HS-27A (cell line): ENCODE results near the gene CRELD1.
"Not testable (repeated sequence)": the region's sequence is repeated elsewhere in the genome, so short reads cannot be mapped to it uniquely, and the experiment has no call there.

ENCODE experiments used
- DNase-seq: peaks from one replicate; pipeline ENCODE4 v3.0.0-alpha.2; 2012; ENCODE audit warnings: low read depth, missing footprints

CRELD1 gene

DNA sequence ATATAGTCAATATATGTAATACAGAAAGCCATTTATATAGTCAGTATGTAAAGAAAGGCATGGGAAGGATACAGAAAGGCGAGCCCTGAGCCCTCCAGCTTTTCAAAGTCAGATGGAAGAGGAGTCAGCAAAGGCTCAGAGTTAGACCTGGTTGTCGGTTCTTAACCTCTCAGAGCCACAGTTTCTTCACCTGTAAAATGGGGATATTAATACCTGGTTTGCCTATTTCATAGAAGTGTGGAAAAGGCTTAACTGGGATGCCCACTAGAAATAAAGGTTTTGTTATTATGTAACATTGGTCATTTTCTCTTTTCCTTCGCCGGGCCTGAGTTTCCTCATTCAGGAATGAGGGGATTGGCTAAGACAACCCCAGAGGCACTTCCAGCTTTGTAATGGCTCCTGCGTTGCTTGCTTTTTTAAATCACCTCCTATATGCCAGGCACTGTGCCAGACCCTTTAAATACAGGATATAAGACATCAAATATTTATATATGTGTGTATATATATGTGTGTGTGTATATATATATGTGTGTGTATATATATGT, 2.4 kb downstream of the CRELD1 start:
- no peak for DNase-seq

DNA sequence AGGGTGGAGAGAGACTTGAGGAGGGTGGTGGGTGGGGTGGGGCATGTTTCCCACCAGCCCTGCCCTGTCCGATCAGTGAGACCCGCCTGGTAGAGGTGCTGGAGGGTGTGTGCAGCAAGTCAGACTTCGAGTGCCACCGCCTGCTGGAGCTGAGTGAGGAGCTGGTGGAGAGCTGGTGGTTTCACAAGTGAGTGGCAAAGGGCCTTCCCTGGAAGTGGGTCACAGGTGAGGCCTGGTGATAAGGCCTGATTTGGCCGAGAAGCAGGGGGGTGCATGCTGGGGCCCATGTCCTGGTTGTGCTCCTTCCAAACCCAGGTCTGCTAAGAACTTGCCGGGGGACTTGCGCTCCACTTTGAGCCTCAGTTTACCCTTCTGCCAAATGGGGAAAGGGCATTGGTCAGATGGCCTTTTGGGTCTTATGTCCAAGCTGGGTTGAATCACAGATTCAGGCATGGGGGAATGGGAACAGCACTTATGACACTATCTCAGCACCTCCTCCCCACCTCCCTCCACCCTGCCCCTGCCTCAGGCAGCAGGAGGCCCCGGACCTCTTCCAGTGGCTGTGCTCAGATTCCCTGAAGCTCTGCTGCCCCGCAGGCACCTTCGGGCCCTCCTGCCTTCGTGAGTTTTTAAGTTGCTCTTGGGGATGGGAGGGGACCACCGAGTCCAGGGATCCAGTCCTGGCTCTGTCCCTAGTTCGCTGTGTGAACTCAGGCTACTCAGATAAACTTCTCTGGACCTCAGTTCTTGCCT, 4.0 kb downstream of the CRELD1 start:
- DNase-seq = no peak

DNA sequence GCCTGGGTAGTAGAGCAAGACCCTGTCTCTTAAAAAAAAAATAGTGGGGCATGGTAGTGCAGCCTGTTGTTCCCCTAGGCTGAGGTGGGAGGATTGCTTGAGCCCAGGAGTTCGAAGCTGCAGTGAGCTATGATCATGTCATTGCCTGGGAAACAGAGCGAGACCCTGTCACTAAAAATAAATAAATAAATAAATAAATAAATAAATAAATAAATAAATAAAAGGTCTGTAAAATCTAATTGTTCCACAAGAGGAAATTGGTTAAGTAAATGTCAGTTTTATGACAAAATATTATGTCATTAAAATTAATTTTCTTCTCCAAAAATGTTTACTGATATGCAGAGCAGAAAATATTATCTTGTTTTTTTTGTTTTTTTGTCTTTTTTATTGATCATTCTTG, 5.3 kb downstream of the CRELD1 start:
- DNase-seq = no peak

GRCh38 chr3:9939906-9940305, 6.3 kb downstream of the CRELD1 start:
- DNase-seq = not testable (repeated sequence)

DNA sequence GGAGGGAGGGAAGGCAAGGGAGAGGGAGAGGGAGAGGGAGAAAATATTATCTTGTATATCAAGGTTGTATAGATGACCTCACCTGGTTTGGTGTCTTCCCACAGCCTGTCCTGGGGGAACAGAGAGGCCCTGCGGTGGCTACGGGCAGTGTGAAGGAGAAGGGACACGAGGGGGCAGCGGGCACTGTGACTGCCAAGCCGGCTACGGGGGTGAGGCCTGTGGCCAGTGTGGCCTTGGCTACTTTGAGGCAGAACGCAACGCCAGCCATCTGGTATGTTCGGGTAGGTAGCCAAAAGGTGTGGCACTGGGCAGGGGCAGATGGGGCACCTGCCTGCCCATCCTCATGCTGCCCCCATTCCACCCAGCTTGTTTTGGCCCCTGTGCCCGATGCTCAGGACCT, 7.1 kb downstream of the CRELD1 start:
- no peak for DNase-seq

- DNase-seq = no peak
Measured at GRCh38 chr3:9942164-9942563, 8.5 kb downstream of the CRELD1 start.

- DNase-seq = no peak
Measured at GRCh38 chr3:9942934-9943690, 9.5 kb downstream of the CRELD1 start.

GRCh38 chr3:9944271-9944670, 10.6 kb downstream of the CRELD1 start:
- DNase-seq = no peak

DNA sequence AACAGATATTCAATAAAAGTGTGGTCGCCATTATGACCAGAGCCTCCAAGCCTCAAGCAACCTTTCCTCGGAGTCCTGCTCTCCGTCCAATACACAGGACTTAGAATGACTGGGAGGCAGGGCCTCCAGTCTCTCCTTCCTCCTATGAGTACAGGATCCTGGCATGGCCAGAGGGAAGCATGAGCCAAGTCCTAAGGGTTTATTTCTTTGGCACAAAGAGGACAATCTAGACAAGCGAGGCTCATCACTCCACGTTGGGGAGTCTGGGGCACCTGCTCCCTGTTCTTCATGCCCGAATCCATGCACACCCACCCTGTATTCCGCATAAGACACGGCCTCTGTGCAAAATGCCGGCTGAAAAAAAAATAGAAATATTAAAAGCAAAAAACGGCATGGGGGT, 11.7 kb downstream of the CRELD1 start:
- DNase-seq = no peak

DNA sequence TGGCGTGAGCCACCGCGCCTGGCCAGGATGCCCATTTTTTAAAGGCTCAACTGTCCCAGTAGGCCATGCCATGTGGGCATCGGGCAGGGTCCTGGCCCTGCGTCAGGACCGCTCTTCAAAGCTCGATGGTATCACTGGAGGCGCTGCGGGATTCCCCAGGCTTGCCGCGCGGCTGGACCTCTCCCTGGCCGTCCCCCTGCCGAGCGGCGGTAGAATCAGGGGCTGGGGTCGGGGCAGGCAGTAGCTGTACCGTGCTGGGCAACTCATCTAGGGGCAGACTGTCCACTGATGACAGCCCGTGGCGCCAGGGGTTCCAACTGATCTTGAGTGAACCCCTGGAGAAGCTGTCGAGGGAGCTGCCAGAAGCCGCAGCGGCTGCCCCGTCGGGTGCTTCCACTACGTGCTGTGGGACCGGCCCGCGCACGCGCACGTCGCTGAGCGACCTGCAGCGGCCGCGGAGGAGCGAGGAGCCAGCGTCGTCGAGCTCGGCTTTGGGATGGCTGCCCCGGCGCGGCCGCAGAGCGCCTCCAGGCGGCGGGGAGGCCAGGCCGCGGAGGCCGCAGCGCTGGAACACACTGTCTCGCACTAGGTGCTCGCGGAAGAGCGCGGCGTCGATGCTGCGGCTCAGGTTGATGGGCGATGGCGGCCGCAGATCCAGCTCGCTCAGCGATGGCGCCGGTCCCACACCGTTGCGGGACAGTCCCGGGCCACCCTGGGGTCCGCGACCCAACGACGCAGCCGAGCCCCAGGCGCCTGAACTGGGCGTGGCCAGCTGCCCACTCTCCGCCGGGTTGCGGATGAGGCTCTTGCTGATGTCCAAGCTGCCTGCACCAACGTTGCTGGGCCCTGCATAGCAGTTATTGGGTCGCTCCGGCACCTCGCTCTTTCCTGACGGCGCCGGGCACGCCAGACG, 12.7 kb downstream of the CRELD1 start:
- DNase-seq = peak; percentile 70

- DNase-seq = peak; percentile 40
Measured at GRCh38 chr3:9947025-9947995, 13.7 kb downstream of the CRELD1 start.

DNA sequence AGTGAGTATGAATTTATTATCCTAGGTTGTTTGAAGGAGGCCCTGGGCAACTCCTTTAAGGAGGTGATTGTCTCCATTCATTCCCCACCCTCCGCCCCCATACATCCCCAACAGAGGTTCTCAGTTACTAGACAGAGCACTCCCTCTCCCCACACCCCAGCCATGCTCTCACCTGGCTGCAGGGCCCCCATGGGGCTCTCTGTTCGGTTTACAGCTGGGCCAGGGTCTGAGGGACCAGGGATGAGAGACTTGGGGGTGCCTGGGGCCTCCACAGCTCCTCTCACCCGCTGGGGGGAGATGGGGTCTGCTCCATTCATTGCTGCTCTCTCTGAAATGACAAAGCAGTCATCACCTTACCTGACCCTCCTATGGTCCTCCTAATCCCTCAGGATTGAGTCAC, 15.0 kb downstream of the CRELD1 start:
- no peak for DNase-seq

GRCh38 chr3:9949115-9949514, 15.5 kb downstream of the CRELD1 start:
- no peak for DNase-seq

DNA sequence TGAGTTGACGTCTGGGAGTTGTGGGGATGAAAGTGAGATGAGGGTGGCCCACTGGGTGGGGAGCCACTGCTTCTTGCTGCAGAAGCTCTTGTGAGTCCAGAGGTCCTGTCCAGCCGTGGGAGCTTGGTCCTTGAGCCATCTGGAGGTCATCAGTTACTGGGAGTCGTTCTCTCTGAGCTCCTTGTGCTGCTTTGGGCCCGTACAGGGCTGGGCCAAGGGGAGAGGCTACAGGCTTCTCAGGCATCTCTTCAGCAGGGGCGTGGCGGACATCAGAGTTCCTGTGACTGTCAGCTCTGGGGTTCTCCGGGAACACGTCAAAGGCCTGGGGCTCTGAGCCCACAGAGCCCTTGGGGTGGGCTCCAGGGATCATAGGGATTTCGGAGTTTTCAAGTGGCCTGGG, 16.0 kb downstream of the CRELD1 start:
- DNase-seq = no peak

- DNase-seq = no peak
Measured at GRCh38 chr3:9951126-9951525, 17.5 kb downstream of the CRELD1 start.

- DNase-seq = no peak
Measured at GRCh38 chr3:9951598-9951961, 17.9 kb downstream of the CRELD1 start.

GRCh38 chr3:9951962-9952805, 18.6 kb downstream of the CRELD1 start, which contains the start of gene PRRT3:
TSS of gene PRRT3 (minus strand) at chr3:9952408. CDS start at chr3:9950115, 2,293 bp downstream.
- DNase-seq = no peak

- DNase-seq = no peak
Measured at GRCh38 chr3:9955067-9955502, 21.5 kb downstream of the CRELD1 start.

DNA sequence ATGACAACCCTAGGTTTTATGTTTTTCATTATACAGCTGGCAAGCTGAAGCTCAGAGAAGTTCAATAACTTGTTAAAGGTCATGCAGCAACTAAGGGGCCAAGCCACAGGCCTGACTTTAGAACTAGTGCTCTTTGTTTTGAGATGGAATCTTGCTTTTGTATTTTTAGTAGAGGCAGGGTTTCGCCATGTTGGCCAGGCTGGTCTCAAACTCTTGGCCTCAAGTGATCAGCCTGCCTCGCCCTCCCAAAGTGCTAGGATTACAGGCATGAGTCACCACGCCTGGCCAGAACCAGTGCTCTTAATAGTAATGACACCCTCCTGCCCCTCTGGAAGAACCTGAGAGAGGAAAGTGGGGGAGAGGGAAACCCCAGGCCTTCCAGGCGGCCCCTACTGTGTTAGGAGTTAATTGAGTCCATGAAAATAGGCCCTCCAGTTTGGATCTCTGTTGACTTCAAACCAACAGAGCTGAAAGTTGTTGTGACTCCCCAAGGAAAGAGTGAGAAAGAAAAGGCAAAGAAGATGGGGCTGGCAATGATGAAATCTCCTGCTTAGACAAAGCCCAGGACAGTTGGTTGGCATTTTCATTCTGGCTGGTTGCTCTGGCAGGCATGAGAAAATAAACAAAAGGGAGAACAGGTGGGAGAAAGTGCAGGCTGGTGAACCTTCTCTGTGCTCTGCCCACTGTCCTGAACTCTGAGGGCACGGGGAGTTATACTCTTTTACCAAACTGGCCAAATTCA, 22.1 kb downstream of the CRELD1 start:
- no peak for DNase-seq
